Spleen (tissue), 11 donors: ENCODE results near the gene SPC25. TPM values are rescaled to one million over a fixed set of nuclear protein-coding genes. Genes with fewer than 3 reads are reported as not detected.

Experiments
- DNase-seq: peaks from one replicate; pipeline ENCODE4 v3.0.0-alpha.2; 2020
- H3K27ac ChIP-seq, 8 donors: fragments of 200-600 bp; sonication (generic) in 7 of 8; 1 replicate in 4 of 8; 2 replicates in 4 of 8; pipeline versions ENCODE4 v1.5.0 to v1.8.0; 2016 to 2021; ENCODE audit warnings: inconsistent platforms in 4 of 8, mild to moderate bottlenecking in 4 of 8, moderate library complexity in 1 of 8
- H3K27me3 ChIP-seq, 7 donors: fragments of 200-600 bp; sonication (generic) in 6 of 7; replicated peaks in 1 of 7; 1 replicate in 4 of 7; 2 replicates in 3 of 7; pipeline versions ENCODE4 v1.5.0 to v1.8.0; 2016 to 2021; ENCODE audit warnings: inconsistent platforms in 3 of 7, mild to moderate bottlenecking in 1 of 7
- H3K36me3 ChIP-seq, 6 donors: fragments of 200-600 bp; sonication (generic) in 5 of 6; 1 replicate in 4 of 6; 2 replicates in 2 of 6; pipeline versions ENCODE4 v1.5.0 to v1.8.0; 2016 to 2021; ENCODE audit warnings: inconsistent platforms in 2 of 6
- H3K4me1 ChIP-seq, 6 donors: fragments of 200-600 bp; sonication (generic) in 5 of 6; 1 replicate in 3 of 6; 2 replicates in 3 of 6; pipeline versions ENCODE4 v1.5.0 to v1.8.0; 2016 to 2021; ENCODE audit warnings: inconsistent platforms in 3 of 6
- H3K4me3 ChIP-seq, 8 donors: fragments of 200-600 bp; sonication (generic) in 7 of 8; 1 replicate in 4 of 8; 2 replicates in 4 of 8; pipeline versions ENCODE4 v1.5.0 to v1.8.0; 2016 to 2021; ENCODE audit warnings: inconsistent platforms in 4 of 8, mild to moderate bottlenecking in 4 of 8, moderate library complexity in 2 of 8
- H3K9me3 ChIP-seq, 8 donors: fragments of 200-600 bp; sonication (generic) in 7 of 8; 1 replicate in 4 of 8; 2 replicates in 4 of 8; pipeline versions ENCODE4 v1.5.0 to v1.8.0; 2016 to 2021; ENCODE audit warnings: inconsistent platforms in 4 of 8
- CTCF ChIP-seq, 11 experiments: fragments of 200-600 bp in 7 of 11; fragments of 450-650 bp in 4 of 11; sonication (generic) in 4 of 11; IDR thresholded peaks in 8 of 11; conservative IDR thresholded peaks in 3 of 11; 1 replicate in 7 of 11; 2 replicates in 4 of 11; pipeline versions ENCODE4 v1.4.0 to v1.8.0; 2016 to 2021; ENCODE audit warnings: antibody characterized with exemption in 11 of 11, inconsistent platforms in 4 of 11, mild to moderate bottlenecking in 1 of 11
- POLR2A ChIP-seq, 3 donors: fragments of 450-650 bp; IDR thresholded peaks; one replicate each; pipeline ENCODE4 v1.5.1; 2017; ENCODE audit warnings: antibody characterized with exemption in 3 of 3, mild to moderate bottlenecking in 1 of 3
- POLR2AphosphoS5 ChIP-seq, 3 donors: sonication (generic); formaldehyde crosslinking; IDR thresholded peaks; one replicate each; pipeline ENCODE4 v1.5.1; 2017; ENCODE audit warnings: antibody characterized with exemption in 3 of 3
- WGBS, 5 donors: extraction: QIAGEN DNeasy Blood & Tissue Kit in 3 of 5; methylation state at CpG; one replicate each; pipeline versions ENCODE4 v1.1.5 to v1.1.7; 2013 to 2018; 5-methylcytosine and 5-hydroxymethylcytosine counted together
- intact Hi-C: fragments of 100-400 bp; cut with DNase I; formaldehyde crosslinking; loops from one replicate; pipeline ENCODE4 v1.15.0; 2023; ENCODE audit warnings: low total_unique reads
- polyA plus RNA-seq, 3 donors: library from polyadenylated mRNA; stranded (reverse); fragments of 200-250 nt; gene quantifications; one replicate each; pipeline ENCODE4 v1.2.1, GENCODE V29; 2013
- total RNA-seq, 7 donors: library from RNA; depleted of rRNA in 3 of 7; stranded (reverse); fragments of >200 nt in 3 of 7; fragmentation: NEBNext Ultra II Directional in 4 of 7; extraction: Animal tissue kit (Norgen Biotek cat#: 25700) in 4 of 7; gene quantifications; one replicate each; pipeline versions ENCODE4 v1.1.0 to v1.2.1, GENCODE V29; 2016 to 2021
- donor health status: healthy with polysubstance abuse.
- donor health status: DM: no; HTN: no; CAD: no; lungs with moderate emphysema.
- donor health status: DM: no; HTN: no; CAD: no.
- donor health status: Bipolar disorder and iron deficiency.
- donor health status: healthy.
- donor health status: DM: no; HTN: no; CAD: no.
- donor health status: DM: yes; HTN: yes; CAD: no.

The SPC25 gene
- total and polyA plus RNA-seq, 10 donors = 0.25 to 4.2 (median 2.1) TPM; not detected in 1

GRCh38 chr2:168851674-168852320 is 38.4 kb downstream of the SPC25 start:
- no peak for TF ChIP-seq CTCF (IDR thresholded peaks at IDR 0.05 in 8 of 11, conservative IDR thresholded peaks at IDR 0.05 in 3 of 11)
- TF ChIP-seq POLR2A (IDR thresholded peaks at IDR 0.05) = no peak
- TF ChIP-seq POLR2AphosphoS5 (IDR thresholded peaks at IDR 0.05) = no peak
- Histone ChIP-seq H3K36me3 (peaks cover 0 to 20% (median 0%) of the 10 kb centered on the region in 6 donors), H3K9me3 (no peaks in the 10 kb centered on the region), H3K4me1 (no peaks in the 10 kb centered on the region), H3K27ac (no peak overlapping the region), H3K27me3 (no peaks in the 10 kb centered on the region), H3K4me3 (no peak overlapping the region)
- DNase-seq = no peak
- intact Hi-C loops = no loop called here
- WGBS, 5 donors = 78 to 93% (median 85%) methylated on average over 5 of the region's 5 CpGs

- intact Hi-C loops = no loop called here
- no peak for DNase-seq
These were observed 39.4 kb downstream of the SPC25 start for GRCh38 chr2:168850846-168851245.

GRCh38 chr2:168849610-168850009 is 40.6 kb downstream of the SPC25 start:
- 62 to 76% (median 68%) methylated on average over 2 of the region's 2 CpGs for WGBS, 5 donors
- TF ChIP-seq POLR2A (IDR thresholded peaks at IDR 0.05) (no peak), POLR2AphosphoS5 (IDR thresholded peaks at IDR 0.05) (no peak), CTCF (IDR thresholded peaks at IDR 0.05 in 8 of 11, conservative IDR thresholded peaks at IDR 0.05 in 3 of 11) (peak in 2 of 11 experiments; percentile 9 to 19)
- H3K27ac ChIP-seq = no peak overlapping the region
- intact Hi-C loops = no loop called here
- H3K27me3 ChIP-seq = no peaks in the 10 kb centered on the region
- DNase-seq = no peak
- H3K36me3 ChIP-seq = peaks cover 0 to 20% (median 0%) of the 10 kb centered on the region in 6 donors
- H3K4me3 ChIP-seq = no peak overlapping the region
- no peaks in the 10 kb centered on the region for H3K9me3 ChIP-seq
- no peaks in the 10 kb centered on the region for H3K4me1 ChIP-seq

More at GRCh38 chr2:168850846-168851245, 39.4 kb downstream of the SPC25 start:
- peaks cover 0 to 20% (median 0%) of the 10 kb centered on the region in 6 donors for H3K36me3 ChIP-seq
- H3K27me3 ChIP-seq = no peaks in the 10 kb centered on the region
- H3K4me1 ChIP-seq = no peaks in the 10 kb centered on the region
- TF ChIP-seq POLR2AphosphoS5 (IDR thresholded peaks at IDR 0.05) = no peak
- TF ChIP-seq POLR2A (IDR thresholded peaks at IDR 0.05) = no peak
- no peak overlapping the region for H3K4me3 ChIP-seq
- H3K27ac ChIP-seq = no peak overlapping the region
- H3K9me3 ChIP-seq = no peaks in the 10 kb centered on the region

GRCh38 chr2:168848225-168848624 is 42.0 kb downstream of the SPC25 start:
- no peak overlapping the region for H3K4me3 ChIP-seq
- H3K27ac ChIP-seq = no peak overlapping the region
- peaks cover 0 to 10% (median 0%) of the 10 kb centered on the region in 6 donors for H3K36me3 ChIP-seq
- DNase-seq = no peak
- intact Hi-C loops = no loop called here
- H3K4me1 ChIP-seq = no peaks in the 10 kb centered on the region
- no peaks in the 10 kb centered on the region for H3K27me3 ChIP-seq
- TF ChIP-seq POLR2AphosphoS5 (IDR thresholded peaks at IDR 0.05) = no peak
- no peak for TF ChIP-seq POLR2A (IDR thresholded peaks at IDR 0.05)
- no peak for TF ChIP-seq CTCF (IDR thresholded peaks at IDR 0.05 in 8 of 11, conservative IDR thresholded peaks at IDR 0.05 in 3 of 11)
- WGBS, 5 donors = 85 to 94% (median 93%) methylated on average over 3 of the region's 3 CpGs
- H3K9me3 ChIP-seq = no peaks in the 10 kb centered on the region
